Pancreas (tissue), 10 donors: ENCODE data around the gene FRYL. TPM values are rescaled to one million over a fixed set of nuclear protein-coding genes. Genes with fewer than 3 reads are reported as not detected.

ENCODE experiments used
- ATAC-seq, 4 donors: fragments of 200-7000 bp; cut with Tn5 transposase; one replicate each; pipeline versions ENCODE4 v1.8.0 to v1.9.1; 2020; ENCODE audit warnings: mild to moderate bottlenecking in 4 of 4, moderate library complexity in 4 of 4
- DNase-seq, 6 donors: peaks; one replicate each; pipeline ENCODE4 v3.0.0-alpha.2; 2020
- FAIRE-seq: peaks from 2 replicates; lab custom pipeline; 2012; peaks lifted over from hg19 to GRCh38; lab: Jason Lieb, UNC
- H3K27ac ChIP-seq, 4 donors: fragments of 200-600 bp; sonication (generic); 1 replicate in 3 of 4; 2 replicates in 1 of 4; pipeline versions ENCODE4 v1.5.0 to v1.8.0; 2020
- H3K27me3 ChIP-seq, 4 donors: fragments of 200-600 bp; one replicate each; pipeline ENCODE4 v1.8.0; 2021
- H3K36me3 ChIP-seq, 3 donors: fragments of 200-600 bp; sonication (generic) in 1 of 3; one replicate each; pipeline versions ENCODE4 v1.5.0 to v1.8.0; 2020 to 2021
- H3K4me1 ChIP-seq, 3 donors: fragments of 200-600 bp; one replicate each; pipeline ENCODE4 v1.8.0; 2021
- H3K4me3 ChIP-seq, 4 donors: fragments of 200-600 bp; sonication (generic) in 2 of 4; one replicate each; pipeline versions ENCODE4 v1.5.0 to v1.8.0; 2020 to 2021
- H3K9me3 ChIP-seq, 4 donors: fragments of 200-600 bp; one replicate each; pipeline ENCODE4 v1.8.0; 2021
- CTCF ChIP-seq, 4 donors: fragments of 200-600 bp; sonication (generic) in 3 of 4; IDR thresholded peaks; one replicate each; pipeline versions ENCODE4 v1.5.0 to v1.8.0; 2021; ENCODE audit warnings: antibody characterized with exemption in 4 of 4
- WGBS, 2 donors: extraction: QIAGEN DNeasy Blood & Tissue Kit; methylation state at CpG; one replicate each; pipeline ENCODE4 v1.1.7; 2013; 5-methylcytosine and 5-hydroxymethylcytosine counted together
- intact Hi-C, 3 donors: fragments of 100-400 bp; cut with DNase I; formaldehyde crosslinking; loops; one replicate each; pipeline versions ENCODE4 v1.11.1 to v1.14.2; 2022
- polyA plus RNA-seq, 2 donors: library from polyadenylated mRNA; stranded (reverse); fragments of 200-250 nt; gene quantifications; one replicate each; pipeline ENCODE4 v1.2.3, GENCODE V29; 2013
- total RNA-seq, 6 donors: library from RNA; stranded (reverse); fragmentation: NEBNext Ultra II Directional in 4 of 6; extraction: Animal tissue kit (Norgen Biotek cat#: 25700) in 4 of 6; gene quantifications; one replicate each; pipeline versions ENCODE4 v1.2.1 to v1.2.4, GENCODE V29; 2021 to 2023
- donor health status: healthy with polysubstance abuse.
- donor health status: DM: no; HTN: no; CAD: no; lungs with moderate emphysema.
- donor health status: DM: no; HTN: no; CAD: no.
- donor health status: control.
- donor health status: control.
- donor health status: Bipolar disorder and iron deficiency.
- donor health status: DM: yes; HTN: yes; CAD: no.
- donor health status: DM: no; HTN: no; CAD: no.
- donor health status: DM: no; HTN: no; CAD: no.
- donor health status: DM: yes; HTN: yes; CAD: no.

FRYL gene
- total and polyA plus RNA-seq, 8 donors: 9.1 to 38.7 (median 20.7) TPM

GRCh38 chr4:48709901-48710300, 70.2 kb downstream of the FRYL start:
- Histone ChIP-seq H3K27me3 (no peaks in the 10 kb centered on the region), H3K9me3 (no peaks in the 10 kb centered on the region), H3K27ac (no peak overlapping the region), H3K36me3 (peaks cover 0 to 8% (median 0%) of the 10 kb centered on the region in 3 donors), H3K4me1 (no peaks in the 10 kb centered on the region), H3K4me3 (no peak overlapping the region)
- FAIRE-seq (no peak), DNase-seq (no peak), ATAC-seq (no peak)
- WGBS, 2 donors: 72 to 93% methylated on average over 1 of the region's 1 CpG
- intact Hi-C loops: no loop called here
- TF ChIP-seq CTCF (IDR thresholded peaks at IDR 0.05): no peak

DNA sequence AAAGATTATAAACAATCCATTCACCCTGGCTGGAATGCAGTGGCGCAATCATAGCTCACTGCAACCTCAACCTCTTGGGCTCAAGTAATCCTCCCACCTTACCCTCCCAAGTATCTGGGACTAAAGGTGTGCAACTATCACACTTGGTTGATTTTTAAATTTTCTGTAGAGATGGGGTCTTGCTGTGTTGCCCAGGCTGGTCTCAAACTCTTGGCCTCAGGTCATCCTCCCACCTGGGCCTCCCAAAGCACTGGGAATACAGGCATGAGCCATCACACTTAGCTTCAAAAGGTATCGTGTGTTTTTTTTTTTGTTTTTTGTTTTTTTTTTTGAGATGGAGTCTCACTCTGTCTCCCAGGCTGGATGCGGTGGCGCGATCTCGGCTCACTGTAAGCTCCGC, 71.5 kb downstream of the FRYL start:
- H3K4me1 ChIP-seq: no peaks in the 10 kb centered on the region
- WGBS, 2 donors: 97 to 98% methylated on average over 7 of the region's 7 CpGs
- no peak overlapping the region for H3K27ac ChIP-seq
- peaks cover 0 to 8% (median 0%) of the 10 kb centered on the region in 3 donors for H3K36me3 ChIP-seq
- H3K9me3 ChIP-seq: no peaks in the 10 kb centered on the region
- no peak for ATAC-seq
- no peak overlapping the region for H3K4me3 ChIP-seq
- intact Hi-C loops: no loop called here
- no peaks in the 10 kb centered on the region for H3K27me3 ChIP-seq
- TF ChIP-seq CTCF (IDR thresholded peaks at IDR 0.05): no peak
- DNase-seq: no peak
- FAIRE-seq: no peak

DNA sequence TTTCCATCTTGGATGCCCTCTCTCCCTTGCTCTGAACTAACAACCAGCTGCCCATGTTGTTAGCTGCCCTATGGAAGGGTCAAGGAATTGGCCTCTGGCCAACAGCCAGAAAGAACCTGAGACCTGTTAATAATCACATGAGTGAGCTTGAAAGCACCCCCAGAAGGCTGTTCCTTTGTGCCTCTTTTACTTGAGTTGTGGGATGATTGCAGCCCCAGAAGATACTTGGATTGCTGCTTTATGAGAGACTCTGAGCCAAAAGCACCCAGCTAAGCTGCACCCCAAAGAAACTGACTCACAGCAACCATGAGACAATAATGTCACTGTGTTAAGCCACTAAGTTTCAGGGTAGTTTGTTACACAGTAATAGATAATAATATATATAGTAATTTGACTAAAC, 73.3 kb downstream of the FRYL start:
- TF ChIP-seq CTCF (IDR thresholded peaks at IDR 0.05): no peak
- no peak for DNase-seq
- H3K27me3 ChIP-seq: no peaks in the 10 kb centered on the region
- H3K4me3 ChIP-seq: no peak overlapping the region
- no peaks in the 10 kb centered on the region for H3K9me3 ChIP-seq
- ATAC-seq: no peak
- H3K4me1 ChIP-seq: no peaks in the 10 kb centered on the region
- H3K36me3 ChIP-seq: peaks cover 0 to 8% (median 0%) of the 10 kb centered on the region in 3 donors
- intact Hi-C loops: no loop called here
- FAIRE-seq: no peak
- no peak overlapping the region for H3K27ac ChIP-seq

- H3K4me1 ChIP-seq: no peaks in the 10 kb centered on the region
Observed at GRCh38 chr4:48705609-48706008, 74.5 kb downstream of the FRYL start.

More at GRCh38 chr4:48705609-48706008, 74.5 kb downstream of the FRYL start:
- no peaks in the 10 kb centered on the region for H3K27me3 ChIP-seq
- H3K9me3 ChIP-seq: no peaks in the 10 kb centered on the region
- ATAC-seq: no peak
- WGBS, 2 donors: 89 to 92% methylated on average over 3 of the region's 3 CpGs
- no peak for FAIRE-seq
- H3K27ac ChIP-seq: no peak overlapping the region
- H3K4me3 ChIP-seq: no peak overlapping the region
- DNase-seq: no peak
- H3K36me3 ChIP-seq: peaks cover 0 to 8% (median 0%) of the 10 kb centered on the region in 3 donors
- intact Hi-C loops: no loop called here
- no peak for TF ChIP-seq CTCF (IDR thresholded peaks at IDR 0.05)
